ENCODE results near the gene UTS2B. TPM values are rescaled to one million over a fixed set of nuclear protein-coding genes. Genes with fewer than 3 reads are reported as not detected.

Gene UTS2B
- total RNA-seq, 6 experiments from 2014 or later: 0.73 to 1.8 (median 1.0) TPM

- Mint-ChIP-seq H3K4me3 (0 out of 2 replicates have a peak overlapping the region, but pooled peaks have one; percentile 10), H3K27me3 (ENCODE audit: insufficient read depth) (no peaks in the 10 kb centered on the region), H3K9me3 (no peaks in the 10 kb centered on the region), H3K27ac (peak overlapping the region; percentile 36; the same call in 1 of the 2 replicates), H3K36me3 (ENCODE audit: low read depth) (peaks cover 27% of the 10 kb centered on the region), H3K4me1 (ENCODE audit: low read depth) (peaks cover 55% of the 10 kb centered on the region)
- no peak for TF ChIP-seq CTCF (IDR thresholded peaks at IDR 0.05)
- DNase-seq: no peak
Observed at GRCh38 chr3:191343913-191344312, 13.6 kb upstream of the UTS2B start.

GRCh38 chr3:191343115-191343514 is 12.8 kb upstream of the UTS2B start:
- Mint-ChIP-seq H3K9me3 (no peaks in the 10 kb centered on the region), H3K36me3 (ENCODE audit: low read depth) (peaks cover 25% of the 10 kb centered on the region), H3K27me3 (ENCODE audit: insufficient read depth) (no peaks in the 10 kb centered on the region), H3K27ac (peak overlapping the region; percentile 36), H3K4me3 (no peak overlapping the region), H3K4me1 (ENCODE audit: low read depth) (peaks cover 62% of the 10 kb centered on the region)
- DNase-seq: no peak
- TF ChIP-seq CTCF (IDR thresholded peaks at IDR 0.05): no peak

- no peak for TF ChIP-seq CTCF (IDR thresholded peaks at IDR 0.05)
- Mint-ChIP-seq H3K4me1 (ENCODE audit: low read depth) (peaks cover 70% of the 10 kb centered on the region), H3K4me3 (0 out of 2 replicates have a peak overlapping the region, but pooled peaks have one; percentile 12), H3K27ac (peak overlapping the region; percentile 36), H3K27me3 (ENCODE audit: insufficient read depth) (no peaks in the 10 kb centered on the region), H3K9me3 (no peaks in the 10 kb centered on the region), H3K36me3 (ENCODE audit: low read depth) (peaks cover 32% of the 10 kb centered on the region)
- DNase-seq: no peak
Observed at GRCh38 chr3:191342411-191342810, 12.1 kb upstream of the UTS2B start.

- DNase-seq: no peak
- peaks cover 33% of the 10 kb centered on the region for H3K36me3 Mint-ChIP-seq (ENCODE audit: low read depth)
- no peaks in the 10 kb centered on the region for H3K27me3 Mint-ChIP-seq (ENCODE audit: insufficient read depth)
- TF ChIP-seq CTCF (IDR thresholded peaks at IDR 0.05): no peak
- H3K4me3 Mint-ChIP-seq: peak overlapping the region; percentile 26; the same call in 1 of the 2 replicates
- peak overlapping the region; percentile 36 for H3K27ac Mint-ChIP-seq
- H3K9me3 Mint-ChIP-seq: no peaks in the 10 kb centered on the region
- peaks cover 72% of the 10 kb centered on the region for H3K4me1 Mint-ChIP-seq (ENCODE audit: low read depth)
Observed at GRCh38 chr3:191342006-191342405, 11.7 kb upstream of the UTS2B start.

- Mint-ChIP-seq H3K36me3 (ENCODE audit: low read depth) (peaks cover 40% of the 10 kb centered on the region), H3K27ac (0 out of 2 replicates have a peak overlapping the region, but pooled peaks have one; percentile 36), H3K9me3 (no peaks in the 10 kb centered on the region), H3K27me3 (ENCODE audit: insufficient read depth) (no peaks in the 10 kb centered on the region), H3K4me3 (no peak overlapping the region), H3K4me1 (ENCODE audit: low read depth) (peaks cover 83% of the 10 kb centered on the region)
- no peak for DNase-seq
- TF ChIP-seq CTCF (IDR thresholded peaks at IDR 0.05): no peak
Observed at GRCh38 chr3:191340966-191341365, 10.6 kb upstream of the UTS2B start.

GRCh38 chr3:191340351-191340750 is 10.0 kb upstream of the UTS2B start:
- Mint-ChIP-seq H3K9me3 (no peaks in the 10 kb centered on the region), H3K36me3 (ENCODE audit: low read depth) (peaks cover 46% of the 10 kb centered on the region), H3K4me3 (no peak overlapping the region), H3K4me1 (ENCODE audit: low read depth) (peaks cover 89% of the 10 kb centered on the region), H3K27me3 (ENCODE audit: insufficient read depth) (no peaks in the 10 kb centered on the region), H3K27ac (peak overlapping the region; percentile 22; the same call in 1 of the 2 replicates)
- DNase-seq: no peak
- no peak for TF ChIP-seq CTCF (IDR thresholded peaks at IDR 0.05)

Measured in HFFc6 (cell line).